Hepatocyte (in vitro differentiated cells): ENCODE measurements around the gene KSR1. TPM values are rescaled to one million over a fixed set of nuclear protein-coding genes. Genes with fewer than 3 reads are reported as not detected.

Experiments used
- DNase-seq: peaks from one replicate; pipeline ENCODE4 v3.0.0-alpha.2; 2016; ENCODE audit warnings: low spot score
- H2AFZ ChIP-seq: fragments of 200-600 bp; sonication (generic); 2 replicates; pipeline ENCODE4 v1.6.0; 2016; ENCODE audit warnings: antibody characterized with exemption, mild to moderate bottlenecking
- H3K27ac ChIP-seq: fragments of 200-600 bp; sonication (generic); 2 replicates; pipeline ENCODE4 v1.5.1; 2016; ENCODE audit warnings: mild to moderate bottlenecking
- H3K27me3 ChIP-seq: fragments of 200-600 bp; sonication (generic); 2 replicates; pipeline ENCODE4 v1.6.1; 2016
- H3K36me3 ChIP-seq: fragments of 200-600 bp; sonication (generic); replicated peaks from 2 replicates; pipeline ENCODE4 v1.5.1; 2016; ENCODE audit warnings: low read depth; ENCODE audit not compliant: insufficient read depth
- H3K4me1 ChIP-seq: fragments of 200-600 bp; sonication (generic); 2 replicates; pipeline ENCODE4 v1.5.1; 2016; ENCODE audit warnings: mild to moderate bottlenecking, moderate library complexity; ENCODE audit not compliant: insufficient read depth
- H3K4me2 ChIP-seq: fragments of 200-600 bp; sonication (generic); 2 replicates; pipeline ENCODE4 v1.6.0; 2016
- H3K4me3 ChIP-seq: fragments of 200-600 bp; sonication (generic); 2 replicates; pipeline ENCODE4 v1.5.1; 2016; ENCODE audit warnings: mild to moderate bottlenecking
- H3K79me2 ChIP-seq: fragments of 200-600 bp; sonication (generic); 2 replicates; pipeline ENCODE4 v1.6.0; 2017; ENCODE audit warnings: mild to moderate bottlenecking
- H3K9me2 ChIP-seq: fragments of 200-600 bp; sonication (generic); replicated peaks from 2 replicates; pipeline ENCODE4 v1.6.0; 2017; ENCODE audit warnings: mild to moderate bottlenecking; ENCODE audit not compliant: insufficient read depth
- H3K9me3 ChIP-seq: fragments of 200-600 bp; sonication (generic); 2 replicates; pipeline ENCODE4 v1.5.1; 2016; ENCODE audit warnings: low read depth, mild to moderate bottlenecking
- H4K20me1 ChIP-seq: fragments of 200-600 bp; sonication (generic); 2 replicates; pipeline ENCODE4 v1.6.0; 2016; ENCODE audit warnings: mild to moderate bottlenecking; ENCODE audit not compliant: insufficient read depth, poor library complexity, severe bottlenecking
- CTCF ChIP-seq: fragments of 200-600 bp; sonication (generic); IDR thresholded peaks from 2 replicates; pipeline ENCODE4 v1.5.1; 2016; ENCODE audit warnings: antibody characterized with exemption, mild to moderate bottlenecking; ENCODE audit not compliant: poor library complexity
- EZH2 ChIP-seq: fragments of 200-600 bp; sonication (generic); IDR thresholded peaks from 2 replicates; pipeline ENCODE4 v1.6.1; 2016; ENCODE audit warnings: antibody characterized with exemption, mild to moderate bottlenecking, borderline replicate concordance
- EZH2phosphoT487 ChIP-seq: fragments of 200-600 bp; sonication (generic); IDR thresholded peaks from one replicate; pipeline ENCODE4 v1.6.1; 2018; ENCODE audit warnings: antibody characterized with exemption, mild to moderate bottlenecking, low read depth, moderate library complexity; ENCODE audit not compliant: unreplicated experiment, severe bottlenecking
- WGBS: methylation state at CpG from one replicate; pipeline ENCODE4 v1.1.6; 2016; ENCODE audit warnings: low lambda C conversion rate; ENCODE audit errors: missing lambda C conversion rate; 5-methylcytosine and 5-hydroxymethylcytosine counted together
- polyA plus RNA-seq: library from polyadenylated mRNA; unstranded; fragments of >200 nt; fragmentation: Nextera tagmentation; extraction: Ambion mirVana; gene quantifications from 2 replicates; pipeline ENCODE4 v1.2.1, GENCODE V29; 2016
- total RNA-seq: library from RNA; depleted of rRNA; stranded (reverse); fragments of >200 nt; gene quantifications from 2 replicates; pipeline ENCODE4 v1.2.3, GENCODE V29; 2014

KSR1 gene
- total and polyA plus RNA-seq, 2 experiments from 2014 or later = 16.2 to 32.6 TPM

- Histone ChIP-seq H3K27ac (no peak overlapping the region), H3K9me2 (no peaks in the 10 kb centered on the region), H2AFZ (no peak overlapping the region), H3K4me1 (no peaks in the 10 kb centered on the region), H3K4me2 (no peak overlapping the region), H4K20me1 (peaks cover 39% of the 10 kb centered on the region), H3K9me3 (no peaks in the 10 kb centered on the region), H3K79me2 (peaks cover 92% of the 10 kb centered on the region), H3K36me3 (no peaks in the 10 kb centered on the region), H3K4me3 (no peak overlapping the region), H3K27me3 (no peaks in the 10 kb centered on the region)
- TF ChIP-seq EZH2 = no peak
- DNase-seq = no peak
- WGBS = 90% methylated on average over 9 of the region's 9 CpGs
Observed at GRCh38 chr17:27477971-27478684, 21.9 kb downstream of the KSR1 start.

DNA sequence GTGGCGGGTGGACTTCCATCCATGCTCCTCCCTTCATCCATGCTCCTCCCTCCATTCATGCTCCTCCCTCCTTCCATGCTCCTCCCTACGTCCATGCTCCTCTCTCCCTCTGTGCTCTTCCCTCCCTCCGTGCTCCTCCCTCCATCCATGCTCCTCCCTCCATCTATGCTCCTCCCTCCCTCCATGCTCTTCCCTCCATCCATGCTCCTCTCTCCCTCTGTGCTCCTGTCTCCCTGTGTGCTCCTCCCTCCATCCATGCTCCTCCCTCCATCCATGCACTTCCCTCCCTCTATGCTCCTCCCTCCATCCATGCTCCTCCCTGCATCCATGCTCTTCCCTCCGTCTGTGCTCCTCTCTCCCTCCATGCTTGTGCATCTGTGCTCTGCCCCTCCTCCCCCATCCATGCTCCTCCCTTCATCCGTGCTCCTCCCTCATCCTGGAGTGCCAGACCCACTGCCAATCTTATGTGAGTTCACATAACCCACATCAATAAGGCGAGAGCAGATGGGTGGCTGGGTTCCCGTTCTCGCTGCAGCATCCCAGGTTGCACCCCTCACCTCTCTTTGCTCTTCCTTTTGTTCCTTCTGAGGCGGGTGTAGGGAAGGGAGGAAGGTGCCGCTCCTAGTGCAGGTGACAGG lies 22.8 kb downstream of the KSR1 start:
- Histone ChIP-seq H4K20me1 (peaks cover 30% of the 10 kb centered on the region), H3K27me3 (no peaks in the 10 kb centered on the region), H3K9me3 (no peaks in the 10 kb centered on the region), H3K79me2 (peaks cover 93% of the 10 kb centered on the region), H3K4me3 (no peak overlapping the region), H3K36me3 (no peaks in the 10 kb centered on the region), H3K4me1 (no peaks in the 10 kb centered on the region), H3K4me2 (no peak overlapping the region), H3K27ac (no peak overlapping the region), H3K9me2 (no peaks in the 10 kb centered on the region), H2AFZ (no peak overlapping the region)
- DNase-seq = no peak
- no peak for TF ChIP-seq EZH2
- TF ChIP-seq CTCF = no peak
- TF ChIP-seq EZH2phosphoT487 = no peak
- 88% methylated on average over 8 of the region's 10 CpGs for WGBS

GRCh38 chr17:27479838-27480237 lies 23.6 kb downstream of the KSR1 start:
- Histone ChIP-seq H3K9me2 (no peaks in the 10 kb centered on the region), H3K4me1 (no peaks in the 10 kb centered on the region), H2AFZ (no peak overlapping the region), H3K4me2 (no peak overlapping the region), H3K9me3 (no peaks in the 10 kb centered on the region), H3K27ac (no peak overlapping the region), H3K4me3 (no peak overlapping the region), H3K79me2 (peaks cover 94% of the 10 kb centered on the region), H4K20me1 (peaks cover 22% of the 10 kb centered on the region), H3K27me3 (no peaks in the 10 kb centered on the region), H3K36me3 (no peaks in the 10 kb centered on the region)
- DNase-seq = no peak
- TF ChIP-seq EZH2 = no peak
- no peak for TF ChIP-seq EZH2phosphoT487
- no peak for TF ChIP-seq CTCF
- 96% methylated on average over 3 of the region's 3 CpGs for WGBS

DNA sequence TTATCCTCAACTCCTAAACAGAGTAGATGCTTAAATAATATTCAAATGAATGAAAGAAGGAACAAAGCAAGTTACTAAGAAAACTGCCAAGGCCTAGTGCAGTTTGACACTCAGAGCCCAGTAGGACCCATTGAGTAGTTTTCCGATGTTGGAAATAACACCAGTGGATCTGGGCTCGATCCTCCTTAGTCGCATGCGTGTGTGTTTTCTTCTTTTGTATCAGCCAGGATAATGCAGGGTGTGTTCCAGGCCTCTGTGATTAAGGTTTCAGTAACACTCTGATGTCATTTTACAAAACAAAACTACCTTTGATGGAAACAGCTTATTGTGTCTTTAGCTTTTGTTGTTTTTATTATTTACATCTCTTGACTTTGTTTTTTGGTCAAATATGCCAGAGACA lies 24.5 kb downstream of the KSR1 start:
- Histone ChIP-seq H3K9me3 (no peaks in the 10 kb centered on the region), H3K36me3 (no peaks in the 10 kb centered on the region), H3K4me1 (peaks cover 7% of the 10 kb centered on the region), H2AFZ (no peak overlapping the region), H3K4me2 (no peak overlapping the region), H3K4me3 (no peak overlapping the region), H3K27ac (no peak overlapping the region), H3K79me2 (peaks cover 94% of the 10 kb centered on the region), H4K20me1 (peaks cover 18% of the 10 kb centered on the region), H3K9me2 (no peaks in the 10 kb centered on the region), H3K27me3 (no peaks in the 10 kb centered on the region)
- 95% methylated on average over 4 of the region's 4 CpGs for WGBS
- no peak for DNase-seq
- TF ChIP-seq EZH2 (no peak), CTCF (no peak), EZH2phosphoT487 (no peak)
